ENCODE results near the gene SPRR2B.

The SPRR2B gene

GRCh38 chr1:153032677-153033308 is 38.6 kb downstream of the SPRR2B start:
- Histone ChIP-seq H3K27ac (ENCODE audit: low read length) (no peak overlapping the region), H4K20me1 (ENCODE audit: insufficient read depth, low read length) (no peaks in the 10 kb centered on the region), H3K9me3 (replicated peaks; ENCODE audit: insufficient read depth, low read length) (no peaks in the 10 kb centered on the region), H3K9me2 (replicated peaks; ENCODE audit: insufficient read depth, low read length) (no peaks in the 10 kb centered on the region), H3F3A (ENCODE audit: insufficient read depth, low read length) (no peaks in the 10 kb centered on the region), H3K36me3 (replicated peaks; ENCODE audit: insufficient read depth, low read length) (no peaks in the 10 kb centered on the region), H3K4me1 (ENCODE audit: low read length) (no peaks in the 10 kb centered on the region), H3K4me2 (ENCODE audit: low read depth, low read length) (no peak overlapping the region), H3K27me3 (replicated peaks; ENCODE audit: insufficient read depth, low read length) (no peaks in the 10 kb centered on the region), H3K4me3 (ENCODE audit: low read length) (no peak overlapping the region), H2AFZ (ENCODE audit: low read length) (no peak overlapping the region), H3K79me2 (ENCODE audit: low read length) (no peaks in the 10 kb centered on the region), H3K9ac (ENCODE audit: low read length) (no peak overlapping the region)
- peak; percentile 18 for DNase-seq
- TF ChIP-seq EZH2phosphoT487 (IDR thresholded peaks at IDR 0.05; ENCODE audit: low read length) (no peak), CTCF (IDR thresholded peaks at IDR 0.05; ENCODE audit: low read length) (peak; percentile 22; the same call in 1 of the 2 replicates)

GRCh38 chr1:153032073-153032472 is 39.3 kb downstream of the SPRR2B start:
- Histone ChIP-seq H3K36me3 (replicated peaks; ENCODE audit: insufficient read depth, low read length) (no peaks in the 10 kb centered on the region), H3K4me1 (ENCODE audit: low read length) (no peaks in the 10 kb centered on the region), H3K9me2 (replicated peaks; ENCODE audit: insufficient read depth, low read length) (no peaks in the 10 kb centered on the region), H3K9ac (ENCODE audit: low read length) (no peak overlapping the region), H2AFZ (ENCODE audit: low read length) (no peak overlapping the region), H3F3A (ENCODE audit: insufficient read depth, low read length) (no peaks in the 10 kb centered on the region), H3K9me3 (replicated peaks; ENCODE audit: insufficient read depth, low read length) (no peaks in the 10 kb centered on the region), H3K4me3 (ENCODE audit: low read length) (no peak overlapping the region), H4K20me1 (ENCODE audit: insufficient read depth, low read length) (no peaks in the 10 kb centered on the region), H3K27me3 (replicated peaks; ENCODE audit: insufficient read depth, low read length) (no peaks in the 10 kb centered on the region), H3K79me2 (ENCODE audit: low read length) (no peaks in the 10 kb centered on the region), H3K4me2 (ENCODE audit: low read depth, low read length) (no peak overlapping the region), H3K27ac (ENCODE audit: low read length) (no peak overlapping the region)
- TF ChIP-seq EZH2 (optimal IDR thresholded peaks at IDR 0.05; ENCODE audit: low read depth, low read length) (no peak), CTCF (IDR thresholded peaks at IDR 0.05; ENCODE audit: low read length) (no peak), EZH2phosphoT487 (IDR thresholded peaks at IDR 0.05; ENCODE audit: low read length) (no peak)
- no peak for DNase-seq

- Histone ChIP-seq H3K4me3 (ENCODE audit: low read length) (no peak within 1 kb of the TSS), H3K36me3 (replicated peaks; ENCODE audit: insufficient read depth, low read length) (no peaks in the 10 kb centered on the region), H3K27me3 (replicated peaks; ENCODE audit: insufficient read depth, low read length) (no peaks in the 10 kb centered on the region), H2AFZ (ENCODE audit: low read length) (no peak within 1 kb of the TSS), H3K9ac (ENCODE audit: low read length) (no peak within 1 kb of the TSS), H3K4me2 (ENCODE audit: low read depth, low read length) (no peak within 1 kb of the TSS), H3K79me2 (ENCODE audit: low read length) (no peaks in the 10 kb centered on the region), H4K20me1 (ENCODE audit: insufficient read depth, low read length) (no peaks in the 10 kb centered on the region), H3K4me1 (ENCODE audit: low read length) (no peaks in the 10 kb centered on the region), H3K27ac (ENCODE audit: low read length) (no peak within 1 kb of the TSS), H3K9me3 (replicated peaks; ENCODE audit: insufficient read depth, low read length) (no peaks in the 10 kb centered on the region), H3K9me2 (replicated peaks; ENCODE audit: insufficient read depth, low read length) (no peaks in the 10 kb centered on the region), H3F3A (ENCODE audit: insufficient read depth, low read length) (no peaks in the 10 kb centered on the region)
- no peak for TF ChIP-seq EZH2 (optimal IDR thresholded peaks at IDR 0.05; ENCODE audit: low read depth, low read length)
- no peak for TF ChIP-seq EZH2phosphoT487 (IDR thresholded peaks at IDR 0.05; ENCODE audit: low read length)
- TF ChIP-seq CTCF (IDR thresholded peaks at IDR 0.05; ENCODE audit: low read length) = no peak
- DNase-seq = no peak
Observed at GRCh38 chr1:153030895-153031294, 40.5 kb downstream of the SPRR2B start, which contains the start of gene SPRR1B. Gene SPRR1B (plus strand): TSS chr1:153031203. CDS start chr1:153032346, 1,143 bp downstream.

All from MM.1S (cell line).